Tibial nerve (tissue), 4 donors: ENCODE data around the gene ABHD1.

Experiments
- EP300 ChIP-seq, 2 donors: sonication (generic); formaldehyde crosslinking; IDR thresholded peaks; one replicate each; pipeline ENCODE4 v1.6.1; 2017; ENCODE audit warnings: antibody characterized with exemption in 2 of 2, mild to moderate bottlenecking in 1 of 2
- TF ChIP-seq, protein P1 (sequence below), 5 experiments: fragments of 200-600 bp in 3 of 5; fragments of 450-650 bp in 2 of 5; sonication (generic) in 3 of 5; IDR thresholded peaks; one replicate each; pipeline ENCODE4 v1.5.1; 2016 to 2019; ENCODE audit warnings: antibody characterized with exemption in 5 of 5, mild to moderate bottlenecking in 3 of 5, moderate library complexity in 2 of 5

- TF ChIP-seq, protein P1, sequence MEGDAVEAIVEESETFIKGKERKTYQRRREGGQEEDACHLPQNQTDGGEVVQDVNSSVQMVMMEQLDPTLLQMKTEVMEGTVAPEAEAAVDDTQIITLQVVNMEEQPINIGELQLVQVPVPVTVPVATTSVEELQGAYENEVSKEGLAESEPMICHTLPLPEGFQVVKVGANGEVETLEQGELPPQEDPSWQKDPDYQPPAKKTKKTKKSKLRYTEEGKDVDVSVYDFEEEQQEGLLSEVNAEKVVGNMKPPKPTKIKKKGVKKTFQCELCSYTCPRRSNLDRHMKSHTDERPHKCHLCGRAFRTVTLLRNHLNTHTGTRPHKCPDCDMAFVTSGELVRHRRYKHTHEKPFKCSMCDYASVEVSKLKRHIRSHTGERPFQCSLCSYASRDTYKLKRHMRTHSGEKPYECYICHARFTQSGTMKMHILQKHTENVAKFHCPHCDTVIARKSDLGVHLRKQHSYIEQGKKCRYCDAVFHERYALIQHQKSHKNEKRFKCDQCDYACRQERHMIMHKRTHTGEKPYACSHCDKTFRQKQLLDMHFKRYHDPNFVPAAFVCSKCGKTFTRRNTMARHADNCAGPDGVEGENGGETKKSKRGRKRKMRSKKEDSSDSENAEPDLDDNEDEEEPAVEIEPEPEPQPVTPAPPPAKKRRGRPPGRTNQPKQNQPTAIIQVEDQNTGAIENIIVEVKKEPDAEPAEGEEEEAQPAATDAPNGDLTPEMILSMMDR (IDR thresholded peaks at IDR 0.05) = no peak
- no peak for TF ChIP-seq EP300 (IDR thresholded peaks at IDR 0.05)
Measured at GRCh38 chr2:27091746-27092695, 31.6 kb upstream of the ABHD1 start.
